Peyer's patch (tissue), 4 donors: ENCODE data around the gene PEX5L. TPM values are rescaled to one million over a fixed set of nuclear protein-coding genes. Genes with fewer than 3 reads are reported as not detected.

Experiments used
- DNase-seq, 3 donors: peaks; one replicate each; pipeline ENCODE4 v3.0.0-alpha.2; 2017 to 2019
- H3K27ac ChIP-seq, 4 donors: fragments of 200-600 bp; sonication (generic); one replicate each; pipeline ENCODE4 v1.5.1; 2016 to 2019
- H3K27me3 ChIP-seq, 2 donors: fragments of 200-600 bp; sonication (generic); one replicate each; pipeline ENCODE4 v1.5.1; 2019
- H3K36me3 ChIP-seq, 3 donors: fragments of 200-600 bp; sonication (generic); one replicate each; pipeline ENCODE4 v1.5.1; 2016 to 2019
- H3K4me1 ChIP-seq, 4 donors: fragments of 200-600 bp; sonication (generic); one replicate each; pipeline ENCODE4 v1.5.1; 2016 to 2019
- H3K4me3 ChIP-seq, 4 donors: fragments of 200-600 bp; sonication (generic); 1 replicate in 3 of 4; 2 replicates in 1 of 4; pipeline ENCODE4 v1.5.1; 2016 to 2019; ENCODE audit warnings: mild to moderate bottlenecking in 1 of 4
- H3K9me3 ChIP-seq, 4 donors: fragments of 200-600 bp; sonication (generic); one replicate each; pipeline ENCODE4 v1.5.1; 2016 to 2019; ENCODE audit warnings: mild to moderate bottlenecking in 1 of 4
- POLR2A ChIP-seq, 2 donors: fragments of 450-650 bp; IDR thresholded peaks; one replicate each; pipeline ENCODE4 v1.5.1; 2017; ENCODE audit warnings: antibody characterized with exemption in 2 of 2, mild to moderate bottlenecking in 2 of 2, moderate library complexity in 2 of 2
- total RNA-seq, 4 donors: library from RNA; depleted of rRNA; stranded (reverse); fragments of >200 nt; gene quantifications; one replicate each; pipeline ENCODE4 v1.1.0, GENCODE V29; 2016
- TF ChIP-seq, protein P1 (sequence below), 6 experiments: fragments of 450-650 bp in 4 of 6; fragments of 200-600 bp in 2 of 6; sonication (generic) in 1 of 6; IDR thresholded peaks; one replicate each; pipeline ENCODE4 v1.5.1; 2017 to 2019; ENCODE audit warnings: antibody characterized with exemption in 6 of 6, mild to moderate bottlenecking in 3 of 6, moderate library complexity in 1 of 6

Gene PEX5L
- total RNA-seq, 4 donors from 2014 or later = not detected

DNA sequence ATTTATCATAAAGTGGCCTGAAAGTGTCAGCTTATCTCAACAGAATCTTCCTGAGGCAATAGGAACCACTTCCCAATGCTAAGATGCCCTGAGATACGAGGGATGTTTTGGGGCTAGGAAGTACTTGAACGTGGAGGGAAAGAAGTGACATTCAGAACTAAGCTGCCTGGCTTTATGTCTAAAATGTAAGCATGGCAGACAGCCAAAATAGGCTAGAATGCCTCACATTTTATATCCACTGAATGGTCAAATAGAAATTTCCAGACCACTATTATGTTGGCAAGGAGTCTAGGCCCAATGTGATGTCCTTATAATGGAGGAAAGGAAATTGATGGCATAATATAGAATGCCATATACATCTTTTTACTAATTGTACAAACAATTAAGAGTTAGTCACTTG lies 154.9 kb downstream of the PEX5L start:
- Histone ChIP-seq H3K27ac (no peak overlapping the region), H3K36me3 (no peaks in the 10 kb centered on the region), H3K4me3 (no peak overlapping the region), H3K9me3 (no peaks in the 10 kb centered on the region), H3K4me1 (no peaks in the 10 kb centered on the region), H3K27me3 (no peaks in the 10 kb centered on the region)
- no peak for DNase-seq
- TF ChIP-seq POLR2A (IDR thresholded peaks at IDR 0.05) = no peak

DNA sequence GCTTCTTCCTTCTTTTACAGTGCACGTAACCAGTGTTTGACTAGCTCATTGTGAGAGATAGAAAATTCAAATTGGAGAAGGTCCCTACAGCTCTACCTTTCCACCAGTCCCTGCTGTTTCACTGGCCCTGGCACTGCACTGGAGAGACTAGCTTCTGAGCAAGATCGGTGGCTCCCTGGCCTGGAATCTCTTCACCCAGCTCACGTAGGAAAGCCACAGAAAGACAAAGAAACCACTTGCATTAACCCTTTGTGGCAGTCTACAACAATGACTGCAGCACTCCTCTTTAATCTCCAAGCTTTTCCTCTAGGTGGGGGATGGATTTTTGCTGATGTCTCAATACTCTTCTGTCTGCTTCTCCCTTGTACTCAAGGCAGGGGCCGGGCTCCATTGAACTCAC lies 155.9 kb downstream of the PEX5L start:
- Histone ChIP-seq H3K36me3 (no peaks in the 10 kb centered on the region), H3K27me3 (no peaks in the 10 kb centered on the region)

DNA sequence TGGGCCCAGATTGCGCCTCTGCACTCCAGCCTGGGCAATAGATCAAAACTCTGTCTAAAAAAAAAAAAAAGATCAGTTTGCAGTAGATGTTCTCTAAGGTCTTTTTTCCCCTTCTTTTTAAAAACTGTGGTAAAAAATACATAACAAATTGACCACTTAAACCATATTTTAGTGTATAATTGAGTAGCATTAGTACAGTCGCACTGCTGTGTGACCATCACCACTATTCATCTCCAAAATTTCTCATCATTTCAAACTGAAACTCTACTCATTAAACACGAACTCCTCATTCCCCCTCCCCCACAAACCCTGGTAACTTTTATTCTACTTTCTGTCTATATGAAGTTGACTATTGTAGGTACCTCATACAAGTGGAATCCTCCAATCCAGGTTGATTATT lies 160.3 kb downstream of the PEX5L start:
- Histone ChIP-seq H3K36me3 (no peaks in the 10 kb centered on the region), H3K27me3 (no peaks in the 10 kb centered on the region), H3K27ac (no peak overlapping the region), H3K4me1 (no peaks in the 10 kb centered on the region), H3K4me3 (no peak overlapping the region), H3K9me3 (no peaks in the 10 kb centered on the region)
- no peak for DNase-seq
- TF ChIP-seq, protein P1, sequence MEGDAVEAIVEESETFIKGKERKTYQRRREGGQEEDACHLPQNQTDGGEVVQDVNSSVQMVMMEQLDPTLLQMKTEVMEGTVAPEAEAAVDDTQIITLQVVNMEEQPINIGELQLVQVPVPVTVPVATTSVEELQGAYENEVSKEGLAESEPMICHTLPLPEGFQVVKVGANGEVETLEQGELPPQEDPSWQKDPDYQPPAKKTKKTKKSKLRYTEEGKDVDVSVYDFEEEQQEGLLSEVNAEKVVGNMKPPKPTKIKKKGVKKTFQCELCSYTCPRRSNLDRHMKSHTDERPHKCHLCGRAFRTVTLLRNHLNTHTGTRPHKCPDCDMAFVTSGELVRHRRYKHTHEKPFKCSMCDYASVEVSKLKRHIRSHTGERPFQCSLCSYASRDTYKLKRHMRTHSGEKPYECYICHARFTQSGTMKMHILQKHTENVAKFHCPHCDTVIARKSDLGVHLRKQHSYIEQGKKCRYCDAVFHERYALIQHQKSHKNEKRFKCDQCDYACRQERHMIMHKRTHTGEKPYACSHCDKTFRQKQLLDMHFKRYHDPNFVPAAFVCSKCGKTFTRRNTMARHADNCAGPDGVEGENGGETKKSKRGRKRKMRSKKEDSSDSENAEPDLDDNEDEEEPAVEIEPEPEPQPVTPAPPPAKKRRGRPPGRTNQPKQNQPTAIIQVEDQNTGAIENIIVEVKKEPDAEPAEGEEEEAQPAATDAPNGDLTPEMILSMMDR (IDR thresholded peaks at IDR 0.05) = no peak
- TF ChIP-seq POLR2A (IDR thresholded peaks at IDR 0.05) = no peak

More for the DNA sequence above, 155.9 kb downstream of the PEX5L start:
- Histone ChIP-seq H3K27ac (no peak overlapping the region), H3K4me3 (no peak overlapping the region), H3K9me3 (no peaks in the 10 kb centered on the region), H3K4me1 (no peaks in the 10 kb centered on the region)
- no peak for DNase-seq
- TF ChIP-seq, protein P1 (IDR thresholded peaks at IDR 0.05) = no peak
- no peak for TF ChIP-seq POLR2A (IDR thresholded peaks at IDR 0.05)

DNA sequence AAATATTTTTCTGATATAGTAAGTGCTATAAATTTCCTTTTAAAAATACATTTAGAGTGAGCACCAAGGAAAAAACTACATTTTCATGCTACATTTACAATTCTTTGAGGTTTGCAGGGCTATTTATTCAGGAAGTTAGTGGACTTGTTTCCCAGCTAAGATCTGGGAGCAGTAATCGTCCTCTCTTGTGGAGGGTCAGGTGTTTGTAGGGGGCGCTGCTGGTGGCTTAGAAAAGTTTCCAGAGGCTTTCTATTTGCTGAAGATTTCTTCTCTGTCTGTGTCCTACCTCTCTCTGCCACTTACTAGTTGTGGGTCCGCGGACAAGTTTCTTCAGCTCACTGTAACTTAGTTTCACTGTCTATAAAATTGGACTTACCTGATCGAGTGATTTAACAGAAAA lies 163.9 kb downstream of the PEX5L start:
- DNase-seq = no peak
- Histone ChIP-seq H3K4me3 (no peak overlapping the region), H3K4me1 (no peaks in the 10 kb centered on the region), H3K36me3 (no peaks in the 10 kb centered on the region), H3K27ac (no peak overlapping the region), H3K9me3 (no peaks in the 10 kb centered on the region), H3K27me3 (no peaks in the 10 kb centered on the region)
- no peak for TF ChIP-seq POLR2A (IDR thresholded peaks at IDR 0.05)
- TF ChIP-seq, protein P1 (IDR thresholded peaks at IDR 0.05) = no peak

DNA sequence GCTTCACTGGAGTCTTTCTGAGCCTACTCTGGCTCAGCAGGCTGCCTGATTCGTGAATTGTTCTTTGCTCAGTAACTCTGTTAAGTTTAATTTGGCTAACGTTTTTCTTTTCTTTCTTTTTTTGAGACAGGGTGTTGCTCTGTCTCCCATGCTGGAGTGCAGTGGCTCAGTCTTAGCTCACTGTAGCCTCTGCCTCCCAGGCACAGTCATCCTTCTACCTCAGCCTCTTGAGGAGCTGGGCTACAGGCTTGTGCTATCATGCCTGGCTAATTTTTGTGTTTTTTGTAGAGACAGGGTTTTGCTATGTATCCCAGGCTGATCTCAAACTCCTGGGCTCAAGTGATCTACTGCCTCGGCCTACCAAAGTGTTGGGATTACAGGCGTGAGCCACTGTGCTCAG lies 165.0 kb downstream of the PEX5L start:
- DNase-seq = no peak
- no peak overlapping the region for H3K4me3 ChIP-seq
- no peaks in the 10 kb centered on the region for H3K36me3 ChIP-seq
- no peak overlapping the region for H3K27ac ChIP-seq
- no peaks in the 10 kb centered on the region for H3K4me1 ChIP-seq
- no peaks in the 10 kb centered on the region for H3K9me3 ChIP-seq
- H3K27me3 ChIP-seq = no peaks in the 10 kb centered on the region
- TF ChIP-seq, protein P1 (IDR thresholded peaks at IDR 0.05) = no peak
- no peak for TF ChIP-seq POLR2A (IDR thresholded peaks at IDR 0.05)

DNA sequence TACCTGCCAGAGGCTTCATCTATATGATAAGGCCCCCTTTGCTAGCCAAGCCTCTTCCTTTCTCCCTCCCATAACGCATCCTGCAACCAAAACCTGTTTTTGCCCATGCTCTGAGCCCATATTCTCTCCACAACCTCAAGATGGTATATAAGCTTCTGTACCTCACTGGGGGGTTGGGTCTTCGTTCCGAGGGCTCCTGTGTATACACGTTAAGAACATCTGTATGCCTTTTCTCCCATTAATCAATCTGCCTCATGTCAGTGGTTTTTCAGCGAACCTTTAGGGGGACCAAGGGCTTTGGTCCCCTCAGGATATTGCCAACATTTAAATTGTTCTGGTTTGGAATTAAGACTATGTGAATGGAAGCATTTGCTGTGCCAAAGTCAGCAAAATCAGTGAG lies 168.0 kb downstream of the PEX5L start:
- Histone ChIP-seq H3K27me3 (no peaks in the 10 kb centered on the region), H3K27ac (no peak overlapping the region), H3K4me3 (no peak overlapping the region), H3K4me1 (no peaks in the 10 kb centered on the region), H3K9me3 (no peaks in the 10 kb centered on the region), H3K36me3 (no peaks in the 10 kb centered on the region)
- no peak for DNase-seq
- TF ChIP-seq POLR2A (IDR thresholded peaks at IDR 0.05) = no peak
- TF ChIP-seq, protein P1 (IDR thresholded peaks at IDR 0.05) = no peak
